ENCODE data around the gene TNIK. TPM values are rescaled to one million over a fixed set of nuclear protein-coding genes. Genes with fewer than 3 reads are reported as not detected.

The TNIK gene
- polyA plus RNA-seq, 1 donor: 19.2 TPM

DNA sequence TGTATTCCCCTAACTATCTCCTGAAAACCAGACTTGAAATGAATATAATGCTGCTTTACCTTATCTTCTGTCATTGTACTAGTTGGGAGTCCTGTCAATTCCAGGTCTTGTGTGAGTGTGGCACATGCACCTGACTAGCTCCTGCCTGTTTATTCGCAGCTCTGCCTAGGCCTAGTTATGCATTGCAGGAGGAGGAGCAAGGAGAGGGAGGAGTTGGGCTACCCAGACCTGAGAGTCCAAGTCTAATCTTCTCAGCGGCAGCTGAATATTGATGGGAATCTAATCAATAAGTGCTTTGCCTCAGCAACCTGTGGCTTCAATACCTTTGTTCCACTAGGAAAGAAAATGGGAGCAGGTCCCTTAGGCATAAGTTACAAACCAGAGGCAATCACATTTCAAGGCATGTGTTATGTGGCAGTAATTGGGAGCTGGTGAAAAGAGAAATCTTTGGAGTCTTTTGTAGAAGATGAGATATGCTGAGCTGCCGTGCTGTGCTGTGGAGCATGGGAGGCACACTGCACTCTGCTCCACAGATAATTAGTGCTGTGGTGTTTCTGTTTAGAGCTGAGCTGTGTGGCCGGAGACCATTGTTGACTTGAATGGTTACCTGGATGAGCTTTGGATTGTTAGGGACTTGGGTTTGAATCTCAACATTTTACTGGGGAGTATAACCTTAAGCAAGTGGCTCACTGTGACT, 433.5 kb downstream of the TNIK start, which contains the start of gene SLC2A2:
SLC2A2 (minus strand) TSS at position 124 of the 697 bp plus-strand sequence; CDS start at position 74, 50 bp downstream.
- no peak for DNase-seq

DNA sequence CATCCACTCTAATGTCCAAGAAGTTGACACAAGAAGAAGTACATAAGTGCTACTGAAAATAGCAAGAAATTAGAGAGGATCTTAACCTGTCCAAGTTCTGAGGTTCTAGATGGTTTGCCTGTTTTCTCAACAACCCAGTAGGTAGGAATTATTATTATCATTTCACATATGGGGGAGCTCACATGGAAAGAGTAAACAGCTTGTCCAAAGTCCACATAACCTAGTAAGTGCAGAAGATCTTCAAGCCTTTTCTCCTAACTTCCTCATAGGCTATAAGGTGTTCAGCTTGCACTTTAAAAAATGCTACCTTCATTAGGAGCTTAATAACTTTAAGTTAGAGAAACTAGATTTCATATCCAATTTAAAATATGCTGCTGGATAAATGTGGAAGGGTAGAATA, 436.6 kb downstream of the TNIK start:
- DNase-seq: no peak

DNA sequence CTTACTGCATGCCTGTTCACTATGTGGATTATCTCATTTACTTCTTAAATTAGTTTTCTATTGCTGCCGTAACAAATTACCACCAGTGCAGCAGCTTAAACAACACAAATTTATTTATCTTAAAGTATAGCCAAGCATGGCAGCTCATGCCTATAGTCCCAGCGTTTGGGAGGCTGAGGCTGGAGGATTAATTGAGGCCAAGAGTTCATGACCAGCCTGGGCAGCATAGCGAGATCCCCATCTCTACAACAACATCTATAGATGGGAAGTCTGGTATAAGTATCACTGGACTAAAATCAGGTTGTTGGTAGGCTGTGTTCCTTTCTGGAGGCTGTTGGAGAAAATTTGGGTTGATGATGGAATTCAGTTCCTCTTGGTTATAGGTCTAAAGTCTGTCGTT, 438.8 kb downstream of the TNIK start:
- no peak for DNase-seq

DNA sequence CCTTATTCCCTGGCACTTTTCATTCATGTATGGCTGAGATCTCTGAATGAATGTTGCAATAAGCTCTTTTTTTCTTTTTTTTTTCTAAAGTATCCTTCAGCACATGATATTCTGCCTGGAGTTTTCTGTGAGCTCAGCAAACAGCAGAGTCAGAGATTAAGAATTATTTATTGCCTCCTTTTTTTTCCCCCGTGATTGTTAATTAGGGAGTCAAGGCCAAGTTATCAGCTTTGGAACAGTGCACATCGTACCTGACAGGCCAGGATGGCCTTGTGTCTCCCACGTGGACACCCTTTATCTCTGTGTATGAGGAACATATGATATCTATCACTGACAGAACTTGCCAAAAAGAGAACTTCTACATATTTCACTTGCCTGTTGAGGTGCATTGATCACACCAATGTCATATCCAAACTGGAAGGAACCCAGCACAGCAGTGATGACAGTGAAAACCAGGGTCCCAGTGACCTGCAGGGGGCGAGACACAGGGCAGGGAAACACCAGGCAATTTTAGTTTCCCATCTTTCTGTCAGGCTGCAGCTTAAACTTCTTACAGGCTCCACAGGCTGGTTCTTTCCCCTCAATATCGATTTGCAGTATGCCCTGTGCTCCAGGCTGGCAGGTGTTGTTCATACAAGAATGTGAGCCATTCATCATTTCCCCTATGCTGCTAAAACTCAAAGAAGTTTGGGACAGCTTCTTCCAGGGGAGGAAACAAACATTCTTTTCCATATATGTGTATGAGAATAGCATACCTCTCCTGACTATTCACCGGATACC, 441.9 kb downstream of the TNIK start:
- no peak for DNase-seq

DNA sequence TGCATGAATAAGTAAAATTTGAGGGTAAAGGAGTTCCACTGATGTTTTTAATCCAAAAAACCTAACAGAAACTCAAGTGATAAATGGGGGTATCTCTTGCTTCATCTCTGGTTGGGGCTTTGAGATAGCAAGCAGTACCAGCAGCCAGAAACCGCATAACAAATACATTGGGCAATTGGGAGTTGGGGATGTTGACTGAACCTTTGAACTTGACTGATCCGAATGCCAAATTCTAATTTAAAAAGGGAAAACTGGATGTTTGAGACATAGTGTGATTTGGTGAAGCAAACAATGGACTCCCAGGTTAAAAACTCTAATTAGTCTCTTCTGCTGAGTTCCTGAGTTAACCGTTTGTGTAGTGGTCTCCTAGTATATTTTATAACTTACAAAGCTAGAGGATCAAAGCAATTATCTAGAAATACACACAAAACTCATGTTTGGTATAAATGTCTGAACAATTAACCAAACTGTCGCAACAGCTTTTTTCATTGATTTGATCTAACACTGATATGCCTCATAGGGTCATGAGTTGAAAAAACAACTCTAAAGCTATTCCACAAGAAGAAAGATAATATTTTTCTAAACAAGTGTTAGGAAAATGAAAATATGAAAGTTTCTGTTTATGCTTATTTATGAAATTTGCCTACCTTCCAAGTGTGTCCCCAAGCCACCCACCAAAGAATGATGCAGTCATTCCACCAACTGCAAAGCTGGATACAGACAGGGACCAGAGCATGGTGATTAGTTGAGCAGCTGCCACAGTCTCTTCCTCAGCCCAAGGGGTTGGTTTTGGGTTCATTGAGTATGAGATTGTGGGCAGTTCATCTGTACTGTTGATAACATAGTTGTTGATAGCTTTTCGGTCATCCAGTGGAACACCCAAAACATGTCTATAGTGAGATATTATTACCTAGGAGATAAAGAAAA, 446.1 kb downstream of the TNIK start:
- no peak for DNase-seq

DNA sequence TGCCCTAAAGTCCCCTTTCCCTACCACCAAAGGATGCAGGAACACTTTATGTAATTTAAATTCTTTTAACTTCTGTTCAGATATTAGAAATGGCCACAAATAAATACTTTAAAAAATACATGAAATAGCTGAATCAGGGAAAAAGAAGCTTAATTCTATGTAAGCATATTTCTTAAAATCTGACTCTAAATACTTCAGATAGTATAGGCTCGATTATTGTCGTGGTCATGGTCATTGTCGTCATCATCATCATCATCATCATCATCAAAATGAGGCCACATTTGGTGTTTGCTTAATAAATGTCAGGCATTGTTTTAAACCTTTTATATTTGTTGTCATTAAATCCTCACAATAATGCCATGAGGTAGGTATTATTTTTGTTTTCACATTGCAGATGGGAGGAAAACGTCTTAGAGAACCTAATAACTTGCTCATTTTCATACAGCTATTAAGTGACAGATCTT, 448.3 kb downstream of the TNIK start:
- no peak for DNase-seq

Measured in left kidney (tissue), 2 donors.